Trophoblast cell (in vitro differentiated cells and primary cell): ENCODE measurements around the gene ALPI.

Experiments
- DNase-seq, 2 donors: peaks; one replicate each; pipeline ENCODE4 v3.0.0-alpha.2; 2016
- H2AFZ ChIP-seq: 2 replicates; pipeline ENCODE4 v1.6.1; 2013; ENCODE audit warnings: low read length, moderate library complexity, mild to moderate bottlenecking; ENCODE audit not compliant: insufficient read depth, poor library complexity
- H2AK5ac ChIP-seq: 2 replicates; pipeline ENCODE4 v1.6.1; 2013; ENCODE audit warnings: mild to moderate bottlenecking, low read length
- H2BK120ac ChIP-seq: 2 replicates; pipeline ENCODE4 v1.6.1; 2013; ENCODE audit warnings: low read length, mild to moderate bottlenecking, moderate library complexity; ENCODE audit not compliant: insufficient read depth, poor library complexity
- H2BK12ac ChIP-seq: 2 replicates; pipeline ENCODE4 v1.6.1; 2013; ENCODE audit warnings: mild to moderate bottlenecking, low read length, moderate library complexity
- H2BK5ac ChIP-seq: 2 replicates; pipeline ENCODE4 v1.6.1; 2013; ENCODE audit warnings: low read length, low read depth, moderate library complexity, mild to moderate bottlenecking; ENCODE audit not compliant: poor library complexity
- H3K14ac ChIP-seq: 2 replicates; pipeline ENCODE4 v1.6.1; 2013; ENCODE audit warnings: mild to moderate bottlenecking, low read length
- H3K18ac ChIP-seq: 2 replicates; pipeline ENCODE4 v1.6.1; 2013; ENCODE audit warnings: mild to moderate bottlenecking, low read length
- H3K23ac ChIP-seq: 2 replicates; pipeline ENCODE4 v1.6.1; 2013; ENCODE audit warnings: low read length
- H3K27ac ChIP-seq: 2 replicates; pipeline ENCODE4 v1.5.1; 2013; ENCODE audit warnings: low read depth, mild to moderate bottlenecking, inconsistent platforms, low read length, moderate library complexity
- H3K27me3 ChIP-seq: 2 replicates; pipeline ENCODE4 v1.6.1; 2013; ENCODE audit warnings: inconsistent platforms, mild to moderate bottlenecking, low read length, moderate library complexity; ENCODE audit not compliant: insufficient read depth
- H3K36me3 ChIP-seq, 2 experiments: 1 replicate in 1 of 2; 2 replicates in 1 of 2; pipeline ENCODE4 v1.6.1; 2013; ENCODE audit warnings: low read length in 2 of 2, mild to moderate bottlenecking in 2 of 2, moderate library complexity in 1 of 2; ENCODE audit not compliant: insufficient read depth in 2 of 2, control insufficient read depth in 1 of 2
- H3K4ac ChIP-seq: 2 replicates; pipeline ENCODE4 v1.6.1; 2013; ENCODE audit warnings: low read depth, mild to moderate bottlenecking, low read length, moderate library complexity
- H3K4me1 ChIP-seq, 2 experiments: 1 replicate in 1 of 2; 2 replicates in 1 of 2; pipeline ENCODE4 v1.6.1; 2013; ENCODE audit warnings: low read length in 2 of 2, mild to moderate bottlenecking in 2 of 2, moderate library complexity in 1 of 2; ENCODE audit not compliant: insufficient read depth in 2 of 2, control insufficient read depth in 1 of 2
- H3K4me2 ChIP-seq: 2 replicates; pipeline ENCODE4 v1.6.1; 2013; ENCODE audit warnings: inconsistent platforms, mild to moderate bottlenecking, low read length, moderate library complexity
- H3K4me3 ChIP-seq: 2 replicates; pipeline ENCODE4 v1.5.1; 2013; ENCODE audit warnings: mild to moderate bottlenecking, low read depth, low read length, inconsistent platforms
- H3K79me1 ChIP-seq: one replicate; pipeline ENCODE4 v1.6.1; 2013; ENCODE audit warnings: low read length
- H3K79me2 ChIP-seq: 2 replicates; pipeline ENCODE4 v1.6.1; 2013; ENCODE audit warnings: low read length, mild to moderate bottlenecking; ENCODE audit not compliant: control insufficient read depth, insufficient read depth, poor library complexity
- H3K9ac ChIP-seq: 2 replicates; pipeline ENCODE4 v1.6.1; 2013; ENCODE audit warnings: mild to moderate bottlenecking, low read length
- H3K9me3 ChIP-seq: 2 replicates; pipeline ENCODE4 v1.6.1; 2013; ENCODE audit warnings: low read depth, mild to moderate bottlenecking, control low read depth, inconsistent platforms, low read length; ENCODE audit not compliant: insufficient read depth
- H4K12ac ChIP-seq: 2 replicates; pipeline ENCODE4 v1.6.1; 2013; ENCODE audit warnings: low read depth, mild to moderate bottlenecking, low read length, moderate library complexity
- H4K8ac ChIP-seq: 2 replicates; pipeline ENCODE4 v1.6.1; 2013; ENCODE audit warnings: low read depth, mild to moderate bottlenecking, low read length, moderate library complexity
- H4K91ac ChIP-seq: one replicate; pipeline ENCODE4 v1.6.1; 2013; ENCODE audit warnings: low read depth, mild to moderate bottlenecking, low read length, moderate library complexity
- WGBS: extraction: QIAGEN DNeasy Blood & Tissue Kit; methylation state at CpG from one replicate; pipeline ENCODE4 v1.1.7; 2013; ENCODE audit warnings: missing lambda C conversion rate; ENCODE audit not compliant: insufficient read length, insufficient coverage; ENCODE audit errors: extremely low coverage; 5-methylcytosine and 5-hydroxymethylcytosine counted together

Gene ALPI

GRCh38 chr2:232415138-232415690, 40.7 kb upstream of the ALPI start:
- DNase-seq: no peak
- no peak overlapping the region for H4K8ac ChIP-seq
- H4K12ac ChIP-seq: no peak overlapping the region
- H3K79me1 ChIP-seq: no peaks in the 10 kb centered on the region
- H2AFZ ChIP-seq: no peak overlapping the region
- H3K9me3 ChIP-seq: peaks cover 4% of the 10 kb centered on the region
- H3K23ac ChIP-seq: no peak overlapping the region
- no peak overlapping the region for H2BK12ac ChIP-seq
- no peak overlapping the region for H3K4me2 ChIP-seq
- H3K4me3 ChIP-seq: no peak overlapping the region
- peaks cover 23% of the 10 kb centered on the region for H3K27me3 ChIP-seq
- H3K27ac ChIP-seq: no peak overlapping the region
- H3K79me2 ChIP-seq: no peaks in the 10 kb centered on the region
- no peak overlapping the region for H2AK5ac ChIP-seq
- no peak overlapping the region for H3K14ac ChIP-seq
- WGBS: no CpG with 5 or more reads among the region's 8 CpGs
- H2BK120ac ChIP-seq: no peak overlapping the region
- H4K91ac ChIP-seq: no peak overlapping the region
- no peak overlapping the region for H2BK5ac ChIP-seq
- H3K36me3 ChIP-seq: no peaks in the 10 kb centered on the region
- H3K4me1 ChIP-seq: peaks cover 15 to 17% of the 10 kb centered on the region in 2 experiments
- H3K9ac ChIP-seq: no peak overlapping the region
- no peak overlapping the region for H3K18ac ChIP-seq
- no peak overlapping the region for H3K4ac ChIP-seq

GRCh38 chr2:232415736-232416520, 40.0 kb upstream of the ALPI start:
- H3K27me3 ChIP-seq: peaks cover 30% of the 10 kb centered on the region
- peaks cover 6% of the 10 kb centered on the region for H3K9me3 ChIP-seq
- H3K36me3 ChIP-seq: no peaks in the 10 kb centered on the region
- no peak overlapping the region for H3K4me3 ChIP-seq
- H2AFZ ChIP-seq: no peak overlapping the region
- H3K14ac ChIP-seq: no peak overlapping the region
- no peak overlapping the region for H3K9ac ChIP-seq
- no CpG with 5 or more reads among the region's 12 CpGs for WGBS
- no peaks in the 10 kb centered on the region for H3K79me1 ChIP-seq
- no peak overlapping the region for H4K8ac ChIP-seq
- peaks cover 19 to 22% of the 10 kb centered on the region in 2 experiments for H3K4me1 ChIP-seq
- no peak overlapping the region for H3K18ac ChIP-seq
- H3K27ac ChIP-seq: no peak overlapping the region
- no peak overlapping the region for H2AK5ac ChIP-seq
- H4K91ac ChIP-seq: no peak overlapping the region
- H4K12ac ChIP-seq: no peak overlapping the region
- no peak for DNase-seq
- no peak overlapping the region for H3K4ac ChIP-seq
- H3K23ac ChIP-seq: no peak overlapping the region
- H2BK120ac ChIP-seq: no peak overlapping the region
- no peaks in the 10 kb centered on the region for H3K79me2 ChIP-seq
- H2BK12ac ChIP-seq: no peak overlapping the region
- H2BK5ac ChIP-seq: no peak overlapping the region
- H3K4me2 ChIP-seq: no peak overlapping the region

GRCh38 chr2:232416521-232417470, 39.2 kb upstream of the ALPI start:
- Histone ChIP-seq H3K23ac (no peak overlapping the region), H2AFZ (no peak overlapping the region), H3K79me2 (no peaks in the 10 kb centered on the region), H3K36me3 (no peaks in the 10 kb centered on the region), H3K27me3 (peaks cover 35% of the 10 kb centered on the region), H3K9me3 (peaks cover 10% of the 10 kb centered on the region), H3K27ac (no peak overlapping the region), H3K9ac (no peak overlapping the region), H3K4me3 (no peak overlapping the region), H3K4me2 (no peak overlapping the region), H3K4ac (no peak overlapping the region), H4K91ac (no peak overlapping the region), H4K8ac (no peak overlapping the region), H3K14ac (no peak overlapping the region), H2BK5ac (no peak overlapping the region), H3K4me1 (peaks cover 21 to 25% of the 10 kb centered on the region in 2 experiments), H2AK5ac (no peak overlapping the region), H3K79me1 (no peaks in the 10 kb centered on the region), H4K12ac (no peak overlapping the region), H2BK120ac (no peak overlapping the region), H2BK12ac (no peak overlapping the region), H3K18ac (no peak overlapping the region)
- WGBS: no CpG with 5 or more reads among the region's 17 CpGs
- DNase-seq: no peak

- H2AFZ ChIP-seq: no peak overlapping the region
- no peak overlapping the region for H3K9ac ChIP-seq
- H3K9me3 ChIP-seq: peaks cover 13% of the 10 kb centered on the region
- no peaks in the 10 kb centered on the region for H3K79me2 ChIP-seq
- H4K8ac ChIP-seq: no peak overlapping the region
- no CpG with 5 or more reads among the region's 5 CpGs for WGBS
- no peak overlapping the region for H3K23ac ChIP-seq
- H3K27ac ChIP-seq: no peak overlapping the region
- no peak overlapping the region for H3K14ac ChIP-seq
- no peak overlapping the region for H2AK5ac ChIP-seq
- no peak overlapping the region for H4K12ac ChIP-seq
- no peaks in the 10 kb centered on the region for H3K79me1 ChIP-seq
- no peak overlapping the region for H2BK12ac ChIP-seq
- no peak for DNase-seq
- H3K4me1 ChIP-seq: peaks cover 21 to 25% of the 10 kb centered on the region in 2 experiments
- no peak overlapping the region for H3K4me2 ChIP-seq
- peaks cover 35% of the 10 kb centered on the region for H3K27me3 ChIP-seq
- H2BK5ac ChIP-seq: no peak overlapping the region
- no peaks in the 10 kb centered on the region for H3K36me3 ChIP-seq
- H3K4me3 ChIP-seq: no peak overlapping the region
- H4K91ac ChIP-seq: no peak overlapping the region
- no peak overlapping the region for H3K18ac ChIP-seq
- no peak overlapping the region for H2BK120ac ChIP-seq
- H3K4ac ChIP-seq: no peak overlapping the region
These were observed 38.5 kb upstream of the ALPI start for GRCh38 chr2:232417489-232417888.
